ENCODE measurements around the gene RIPPLY3. TPM values are rescaled to one million over a fixed set of nuclear protein-coding genes. Genes with fewer than 3 reads are reported as not detected.

RIPPLY3 gene
- total RNA-seq (0.05 TPM), polyA plus RNA-seq (0.16 TPM)
- long read RNA-seq, donor 1: 0 reads
- long read RNA-seq, donor 2: 0 reads
- long read RNA-seq, donor 3: 0 reads
- long read RNA-seq, donor 4: 0 reads
- long read RNA-seq, donor 5: 0 reads
- long read RNA-seq, donor 6: 0 reads
- long read RNA-seq, donor 7: 0 reads
- long read RNA-seq, donor 8: 0 reads
- long read RNA-seq, donor 9: 0 reads
- long read RNA-seq, donor 10: 0 reads

GRCh38 chr21:37006486-37007291 is at the start of gene RIPPLY3:
Gene RIPPLY3, plus strand, starts transcription at chr21:37006702. Its CDS starts 71 bp downstream, at chr21:37006773.
- H3K36me3 ChIP-seq (ENCODE audit: control insufficient read depth in 2 of 2, insufficient read depth in 2 of 2, low read length in 1 of 2): no peaks in the 10 kb centered on the region
- H3K27ac ChIP-seq (ENCODE audit: low read depth in 1 of 2, low read length in 1 of 2): no peak within 1 kb of the TSS
- H3K4me3 ChIP-seq (ENCODE audit: low read length in 2 of 2): peak within 1 kb of the TSS; percentile 7 to 46
- no peak for DNase-seq (ENCODE audit: low read depth in 6 of 9, low spot score in 9 of 9)
- H3K27me3 ChIP-seq (ENCODE audit: control insufficient read depth in 2 of 2, insufficient read depth in 1 of 2, low read length in 1 of 2): peaks cover 43 to 75% of the 10 kb centered on the region in 2 donors
- H3K4me1 ChIP-seq (ENCODE audit: control insufficient read depth in 2 of 2, insufficient read depth in 2 of 2, low read length in 2 of 2): peaks cover 4 to 13% of the 10 kb centered on the region in 2 donors
- H3K9me3 ChIP-seq (ENCODE audit: control insufficient read depth in 2 of 2, insufficient read depth in 1 of 2, low read length in 1 of 2): peaks cover 0 to 5% of the 10 kb centered on the region in 2 donors
- 2% methylated on average over 87 of the region's 87 CpGs for WGBS

- Histone ChIP-seq H3K9me3 (ENCODE audit: control insufficient read depth in 2 of 2, insufficient read depth in 1 of 2, low read length in 1 of 2) (no peaks in the 10 kb centered on the region), H3K4me1 (ENCODE audit: control insufficient read depth in 2 of 2, insufficient read depth in 2 of 2, low read length in 2 of 2) (no peaks in the 10 kb centered on the region), H3K27ac (ENCODE audit: low read depth in 1 of 2, low read length in 1 of 2) (no peak overlapping the region), H3K4me3 (ENCODE audit: low read length in 2 of 2) (no peak overlapping the region), H3K36me3 (ENCODE audit: control insufficient read depth in 2 of 2, insufficient read depth in 2 of 2, low read length in 1 of 2) (peaks cover 0 to 5% of the 10 kb centered on the region in 2 donors), H3K27me3 (ENCODE audit: control insufficient read depth in 2 of 2, insufficient read depth in 1 of 2, low read length in 1 of 2) (no peaks in the 10 kb centered on the region)
- 98% methylated on average over 17 of the region's 17 CpGs for WGBS
- DNase-seq (ENCODE audit: low read depth in 6 of 9, low spot score in 9 of 9): no peak
Observed at GRCh38 chr21:36959020-36959835, 47.3 kb upstream of the RIPPLY3 start.

GRCh38 chr21:36960676-36961284 is 45.7 kb upstream of the RIPPLY3 start:
- DNase-seq (ENCODE audit: low read depth in 6 of 9, low spot score in 9 of 9): no peak
- WGBS: 99% methylated on average over 8 of the region's 8 CpGs
- H3K9me3 ChIP-seq (ENCODE audit: control insufficient read depth in 2 of 2, insufficient read depth in 1 of 2, low read length in 1 of 2): no peaks in the 10 kb centered on the region
- no peaks in the 10 kb centered on the region for H3K27me3 ChIP-seq (ENCODE audit: control insufficient read depth in 2 of 2, insufficient read depth in 1 of 2, low read length in 1 of 2)
- H3K4me3 ChIP-seq (ENCODE audit: low read length in 2 of 2): no peak overlapping the region
- H3K4me1 ChIP-seq (ENCODE audit: control insufficient read depth in 2 of 2, insufficient read depth in 2 of 2, low read length in 2 of 2): no peaks in the 10 kb centered on the region
- H3K36me3 ChIP-seq (ENCODE audit: control insufficient read depth in 2 of 2, insufficient read depth in 2 of 2, low read length in 1 of 2): peaks cover 0 to 5% of the 10 kb centered on the region in 2 donors
- no peak overlapping the region for H3K27ac ChIP-seq (ENCODE audit: low read depth in 1 of 2, low read length in 1 of 2)

GRCh38 chr21:36962098-36962780 is 44.3 kb upstream of the RIPPLY3 start:
- Histone ChIP-seq H3K9me3 (ENCODE audit: control insufficient read depth in 2 of 2, insufficient read depth in 1 of 2, low read length in 1 of 2) (no peaks in the 10 kb centered on the region), H3K27ac (ENCODE audit: low read depth in 1 of 2, low read length in 1 of 2) (no peak overlapping the region), H3K4me1 (ENCODE audit: control insufficient read depth in 2 of 2, insufficient read depth in 2 of 2, low read length in 2 of 2) (no peaks in the 10 kb centered on the region), H3K27me3 (ENCODE audit: control insufficient read depth in 2 of 2, insufficient read depth in 1 of 2, low read length in 1 of 2) (no peaks in the 10 kb centered on the region), H3K36me3 (ENCODE audit: control insufficient read depth in 2 of 2, insufficient read depth in 2 of 2, low read length in 1 of 2) (peaks cover 0 to 5% of the 10 kb centered on the region in 2 donors), H3K4me3 (ENCODE audit: low read length in 2 of 2) (no peak overlapping the region)
- whole genome bisulfite sequencing: 86% methylated on average over 11 of the region's 11 CpGs
- no peak for DNase-seq (ENCODE audit: low read depth in 6 of 9, low spot score in 9 of 9)

- H3K27me3 ChIP-seq (ENCODE audit: control insufficient read depth in 2 of 2, insufficient read depth in 1 of 2, low read length in 1 of 2): no peaks in the 10 kb centered on the region
- WGBS: 94% methylated on average over 4 of the region's 4 CpGs
- H3K4me1 ChIP-seq (ENCODE audit: control insufficient read depth in 2 of 2, insufficient read depth in 2 of 2, low read length in 2 of 2): no peaks in the 10 kb centered on the region
- H3K27ac ChIP-seq (ENCODE audit: low read depth in 1 of 2, low read length in 1 of 2): no peak overlapping the region
- H3K4me3 ChIP-seq (ENCODE audit: low read length in 2 of 2): no peak overlapping the region
- no peak for DNase-seq (ENCODE audit: low read depth in 6 of 9, low spot score in 9 of 9)
- peaks cover 2 to 5% of the 10 kb centered on the region in 2 donors for H3K36me3 ChIP-seq (ENCODE audit: control insufficient read depth in 2 of 2, insufficient read depth in 2 of 2, low read length in 1 of 2)
- no peaks in the 10 kb centered on the region for H3K9me3 ChIP-seq (ENCODE audit: control insufficient read depth in 2 of 2, insufficient read depth in 1 of 2, low read length in 1 of 2)
Observed at GRCh38 chr21:36964398-36964797, 42.1 kb upstream of the RIPPLY3 start.

- H3K4me3 ChIP-seq (ENCODE audit: low read length in 2 of 2): no peak overlapping the region
Observed at GRCh38 chr21:36964827-36965719, 41.4 kb upstream of the RIPPLY3 start.

GRCh38 chr21:36965720-36966065 is 40.8 kb upstream of the RIPPLY3 start:
- Histone ChIP-seq H3K9me3 (ENCODE audit: control insufficient read depth in 2 of 2, insufficient read depth in 1 of 2, low read length in 1 of 2) (no peaks in the 10 kb centered on the region), H3K27ac (ENCODE audit: low read depth in 1 of 2, low read length in 1 of 2) (peak overlapping the region in 1 of 2 donors; percentile 83), H3K36me3 (ENCODE audit: control insufficient read depth in 2 of 2, insufficient read depth in 2 of 2, low read length in 1 of 2) (peaks cover 1 to 2% of the 10 kb centered on the region in 2 donors), H3K4me3 (ENCODE audit: low read length in 2 of 2) (peak overlapping the region; percentile 52 to 77), H3K4me1 (ENCODE audit: control insufficient read depth in 2 of 2, insufficient read depth in 2 of 2, low read length in 2 of 2) (no peaks in the 10 kb centered on the region), H3K27me3 (ENCODE audit: control insufficient read depth in 2 of 2, insufficient read depth in 1 of 2, low read length in 1 of 2) (no peaks in the 10 kb centered on the region)
- DNase-seq (ENCODE audit: low read depth in 6 of 9, low spot score in 9 of 9): no peak
- WGBS: 52% methylated on average over 10 of the region's 10 CpGs

More at GRCh38 chr21:36964827-36965719, 41.4 kb upstream of the RIPPLY3 start:
- WGBS: 94% methylated on average over 8 of the region's 8 CpGs
- no peaks in the 10 kb centered on the region for H3K4me1 ChIP-seq (ENCODE audit: control insufficient read depth in 2 of 2, insufficient read depth in 2 of 2, low read length in 2 of 2)
- H3K9me3 ChIP-seq (ENCODE audit: control insufficient read depth in 2 of 2, insufficient read depth in 1 of 2, low read length in 1 of 2): no peaks in the 10 kb centered on the region
- H3K27ac ChIP-seq (ENCODE audit: low read depth in 1 of 2, low read length in 1 of 2): no peak overlapping the region
- peaks cover 2 to 5% of the 10 kb centered on the region in 2 donors for H3K36me3 ChIP-seq (ENCODE audit: control insufficient read depth in 2 of 2, insufficient read depth in 2 of 2, low read length in 1 of 2)
- no peaks in the 10 kb centered on the region for H3K27me3 ChIP-seq (ENCODE audit: control insufficient read depth in 2 of 2, insufficient read depth in 1 of 2, low read length in 1 of 2)
- DNase-seq (ENCODE audit: low read depth in 6 of 9, low spot score in 9 of 9): no peak
